Skin of body (tissue), 2 donors: ENCODE measurements around the gene RAB3IL1. TPM values are rescaled to one million over a fixed set of nuclear protein-coding genes. Genes with fewer than 3 reads are reported as not detected.
A peak's percentile ranks its signal among the peaks of the same experiment; 100 is the strongest.

Experiments used
- DNase-seq: peaks from one replicate; lab custom pipeline; 2025; lab: John Stamatoyannopoulos, UW
- total RNA-seq: library from RNA; depleted of rRNA; stranded (reverse); fragments of >200 nt; gene quantifications from one replicate; pipeline ENCODE4 v1.2.3, GENCODE V29; 2014

RAB3IL1 gene
- total RNA-seq, 1 donor from 2014 or later, result 11.1 TPM

DNA sequence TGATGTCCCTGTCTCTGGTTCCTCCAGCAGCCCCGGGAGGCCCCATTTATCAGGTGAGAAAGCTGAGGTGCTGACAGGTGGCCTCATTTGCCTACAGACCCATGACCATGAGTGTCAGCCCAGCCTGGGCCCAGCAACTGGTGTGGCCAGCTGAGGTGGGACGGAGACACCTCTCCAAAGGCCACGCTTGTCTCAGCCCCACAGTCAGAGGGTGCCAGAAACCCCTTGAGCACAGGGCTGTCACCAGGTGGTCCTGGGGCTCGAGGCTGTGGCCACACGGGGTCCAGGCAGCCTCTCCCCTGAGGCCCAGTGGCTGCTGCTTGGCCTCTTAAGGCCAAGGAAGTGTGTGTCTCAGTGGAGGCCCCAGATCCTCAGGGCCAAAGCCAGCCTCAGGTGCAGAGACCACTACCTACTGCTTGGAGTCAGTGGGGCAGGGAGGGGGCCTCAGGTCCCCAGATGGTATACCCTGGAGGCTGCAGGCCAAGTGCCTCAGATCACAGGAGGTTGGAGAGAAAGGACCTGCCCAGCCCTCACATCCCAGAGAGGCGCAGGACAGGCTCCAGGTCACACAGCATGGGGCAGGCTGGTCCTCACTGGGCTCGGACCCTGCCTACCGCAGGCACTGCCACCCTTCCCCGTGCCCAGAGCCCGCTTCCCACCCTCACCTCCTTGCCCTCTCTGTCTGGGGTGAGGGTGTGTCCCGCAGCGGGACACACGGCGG is 11.4 kb downstream of the RAB3IL1 start:
- no peak for DNase-seq

DNA sequence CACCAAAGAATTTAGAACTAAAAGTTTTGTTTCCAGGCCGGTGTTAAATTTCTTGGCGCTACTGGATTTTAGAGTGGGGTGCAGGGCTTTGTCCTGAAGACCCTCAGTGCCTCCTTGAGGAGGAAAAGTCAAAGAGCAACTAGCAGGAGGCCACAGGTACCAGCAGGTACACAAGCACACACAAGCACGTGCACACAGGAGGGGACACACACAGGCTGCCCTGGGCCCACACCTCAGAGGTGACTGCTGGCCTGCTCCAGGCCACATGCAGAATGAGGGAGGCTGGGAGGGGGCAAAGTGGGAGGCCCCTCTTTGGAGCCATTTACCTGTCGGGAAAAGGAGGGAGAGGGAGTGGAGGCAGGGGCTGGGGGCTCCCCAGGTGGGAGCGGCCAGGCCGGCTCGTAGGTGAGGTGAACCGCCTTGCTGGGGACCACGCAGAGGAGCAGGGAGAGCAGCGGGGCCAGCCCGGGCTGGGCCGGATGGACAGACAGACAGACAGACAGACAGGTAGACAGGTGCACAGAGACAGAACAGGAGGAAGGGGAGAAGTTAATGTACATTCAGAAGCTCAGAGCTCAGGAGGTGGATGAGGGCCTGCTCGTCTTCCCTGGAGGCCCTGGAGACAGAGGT is 12.2 kb downstream of the RAB3IL1 start:
- no peak for DNase-seq

DNA sequence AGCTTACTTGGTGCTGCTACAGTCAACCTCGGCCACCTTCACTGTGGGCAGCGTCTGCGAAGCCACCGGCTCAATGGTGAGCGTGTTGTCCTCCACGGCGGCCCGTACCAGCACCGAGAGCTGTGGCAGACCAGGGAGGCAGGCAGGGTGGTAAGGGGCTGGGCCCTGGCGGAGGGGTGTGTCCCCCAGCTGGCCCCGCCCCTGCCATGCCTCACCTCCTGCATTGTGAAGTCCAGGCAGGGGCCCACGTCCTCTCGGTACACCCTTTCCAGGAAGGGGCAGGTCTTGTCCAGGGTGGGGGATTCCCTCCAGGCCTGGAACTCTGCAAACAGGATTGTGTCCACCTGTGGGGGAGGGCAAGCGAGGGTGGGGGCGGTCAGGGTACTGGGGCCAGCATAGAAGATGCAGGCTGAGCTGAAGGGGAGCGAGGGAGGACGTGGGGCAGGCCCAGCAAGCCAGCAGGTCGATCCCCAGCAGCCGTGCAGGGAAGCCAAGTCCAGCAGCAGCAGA is 12.8 kb downstream of the RAB3IL1 start:
- DNase-seq, result no peak

DNA sequence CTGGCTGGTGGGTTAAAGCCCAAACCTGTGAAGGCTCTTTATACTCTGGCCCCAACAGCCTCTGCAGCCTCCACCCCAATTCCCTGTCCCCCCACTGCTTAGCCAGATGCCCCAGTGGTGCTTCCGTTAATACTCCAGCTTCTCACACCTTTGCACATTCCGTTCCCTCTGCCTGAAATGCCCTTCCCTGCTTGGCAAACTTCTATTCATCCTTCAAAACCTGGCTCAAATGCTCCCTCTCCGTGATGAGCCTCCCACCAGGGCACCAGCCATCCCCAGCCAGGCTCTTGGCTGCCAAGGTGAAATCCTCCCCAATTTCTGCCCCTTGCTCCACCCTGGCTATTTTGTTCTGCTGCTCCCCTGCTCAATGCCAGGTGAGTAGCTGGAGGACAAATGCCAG is 13.5 kb downstream of the RAB3IL1 start:
- no peak for DNase-seq

DNA sequence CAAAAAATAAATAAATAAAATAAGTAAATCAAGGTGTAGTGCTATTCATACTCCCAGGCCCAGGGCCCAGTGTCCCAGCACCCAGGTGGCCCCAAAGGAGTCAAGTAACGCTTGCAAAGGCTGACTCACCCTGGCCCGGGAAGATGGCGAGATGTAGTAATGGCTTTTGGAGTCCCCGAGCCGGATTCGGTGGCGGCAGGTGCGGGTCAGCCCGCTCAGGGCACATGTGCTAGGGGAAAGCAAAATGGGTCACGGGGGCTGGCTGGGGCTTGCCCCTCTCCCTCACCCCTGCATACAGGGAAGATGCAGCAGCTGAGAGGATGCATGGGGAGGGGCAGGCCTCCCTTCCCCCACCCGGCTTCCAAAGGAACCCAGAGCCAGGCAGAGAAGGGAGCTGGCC is 15.1 kb downstream of the RAB3IL1 start:
- DNase-seq, result no peak

DNA sequence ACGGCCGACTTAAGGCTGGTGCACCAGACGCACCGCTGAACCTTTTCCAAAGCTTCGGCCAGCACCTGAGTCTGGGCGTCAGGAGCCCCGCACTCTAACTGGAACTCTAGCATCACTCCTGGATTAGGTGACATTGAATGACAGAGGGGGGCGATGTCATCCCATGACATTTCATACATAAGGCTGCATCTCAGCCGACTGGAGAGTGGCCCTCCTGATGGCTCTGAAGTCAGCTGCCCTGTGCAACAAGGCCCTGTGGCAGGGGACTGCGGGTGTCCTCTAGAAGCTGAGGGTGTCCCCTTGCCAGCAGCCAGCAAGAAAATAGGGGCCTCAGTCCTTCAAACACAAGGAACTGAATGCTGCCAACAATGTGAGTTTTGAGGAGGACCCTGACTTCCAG is 16.0 kb downstream of the RAB3IL1 start:
- no peak for DNase-seq

DNA sequence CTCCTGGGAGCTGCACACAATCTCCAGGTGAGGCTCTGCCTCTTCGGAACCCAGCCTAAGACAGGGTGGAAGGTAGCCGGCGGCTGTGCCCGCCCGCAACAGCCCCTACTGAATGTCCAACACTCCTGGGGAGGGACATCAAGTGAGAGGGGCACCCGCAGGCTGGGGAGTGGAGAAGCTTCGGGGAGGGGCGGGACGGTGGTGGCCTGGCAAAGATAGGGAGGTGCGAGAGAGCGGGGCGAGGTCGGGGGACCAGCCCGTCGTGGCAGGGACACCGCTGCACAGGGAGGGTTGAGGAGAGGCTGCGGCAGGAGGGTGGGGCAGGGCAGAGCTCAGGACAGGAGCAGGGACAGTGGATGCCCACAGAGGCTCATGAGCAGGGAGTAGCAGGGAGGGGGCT is 17.1 kb downstream of the RAB3IL1 start:
- DNase-seq, result no peak

DNA sequence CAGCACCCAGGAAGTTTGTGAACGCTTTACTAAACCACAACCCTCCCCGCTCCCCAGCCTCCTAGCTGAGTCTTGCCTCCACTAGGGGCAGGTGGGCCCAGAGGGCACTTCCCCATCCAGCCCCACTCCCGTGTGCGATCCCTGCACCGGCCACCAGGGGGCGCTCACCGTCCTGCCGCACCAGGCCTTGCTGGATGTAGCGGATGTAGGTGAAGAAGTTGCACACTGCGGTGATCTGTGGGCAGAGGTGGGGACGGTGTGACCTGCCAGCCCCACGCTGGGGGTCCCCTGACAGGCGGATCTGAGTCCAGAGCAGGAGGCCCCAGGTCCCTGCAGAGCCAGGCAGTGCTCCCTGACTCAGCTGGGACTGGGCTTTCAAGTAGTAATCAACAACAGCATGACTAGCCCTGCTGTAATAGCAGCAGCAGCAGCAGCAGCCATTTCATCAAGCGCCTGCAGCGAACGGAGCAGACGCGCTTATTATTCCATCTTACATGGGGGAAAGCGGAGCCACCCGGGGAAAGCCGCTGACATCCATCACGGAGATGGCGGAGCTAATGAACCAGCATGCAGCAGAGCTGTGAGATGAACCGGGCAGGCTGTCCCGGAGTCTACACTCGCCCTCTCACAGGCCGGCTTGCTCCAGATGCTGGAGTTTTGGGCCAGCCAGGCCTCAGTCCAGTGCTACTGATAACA is 18.1 kb downstream of the RAB3IL1 start:
- no peak for DNase-seq

DNA sequence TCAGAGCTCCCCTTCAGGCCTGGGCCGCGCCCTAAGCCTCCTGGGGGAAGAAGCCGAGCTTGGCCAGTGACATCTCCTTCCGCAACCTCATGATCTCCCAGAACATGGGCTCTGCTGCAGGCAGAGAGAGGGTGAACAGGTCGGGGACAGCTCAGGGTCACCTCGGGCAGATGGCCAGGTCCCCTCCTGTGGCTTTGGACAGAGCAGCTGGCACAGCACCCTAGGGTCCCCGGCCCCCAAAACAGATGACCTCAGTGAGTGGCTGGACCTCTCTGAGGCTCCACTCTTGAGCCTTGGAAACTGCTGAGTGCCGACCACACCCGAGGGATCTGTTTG is 19.2 kb downstream of the RAB3IL1 start:
- DNase-seq, result no peak

DNA sequence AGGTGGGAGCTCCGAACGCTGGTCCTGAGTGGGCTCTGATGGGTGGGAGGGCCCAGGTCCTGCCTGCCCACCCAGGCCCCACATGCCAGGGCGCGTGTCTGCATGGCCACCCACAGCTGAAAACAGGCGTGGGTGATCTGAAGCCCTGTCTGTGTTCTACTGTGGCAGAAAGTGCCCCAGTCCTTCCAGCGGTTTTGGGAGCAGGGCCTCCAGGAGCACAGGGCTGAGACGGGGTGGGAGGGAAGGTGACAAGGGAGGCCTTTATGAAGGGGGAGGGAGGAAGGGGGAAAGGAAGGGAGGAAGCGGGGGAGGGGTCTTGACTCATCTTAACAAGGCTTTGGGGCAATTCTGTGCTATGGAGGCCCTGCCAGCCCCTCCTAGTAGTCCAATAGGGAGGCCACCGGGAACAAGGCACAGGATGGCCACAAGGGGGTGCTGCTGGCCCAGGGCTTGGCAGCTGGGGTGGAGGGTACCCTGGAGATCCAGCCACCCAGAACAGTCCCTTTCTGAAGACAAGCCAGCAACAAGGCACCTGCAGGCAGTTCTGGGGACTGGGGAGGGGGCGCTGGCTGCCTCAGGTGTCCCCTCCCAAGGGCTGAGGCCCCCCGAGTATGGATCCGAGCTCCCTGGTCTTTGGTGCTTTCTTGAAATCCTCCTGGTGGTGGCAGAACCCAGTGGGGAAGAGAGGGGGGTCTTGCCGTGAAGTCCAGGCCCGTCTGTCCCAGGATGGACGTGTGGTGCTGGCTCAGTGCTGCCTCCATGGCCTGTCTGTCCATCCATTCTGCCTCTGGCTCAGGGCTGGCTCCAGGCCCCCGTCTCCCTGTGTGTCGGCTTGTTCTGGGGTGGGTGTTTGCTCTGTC is 19.7 kb downstream of the RAB3IL1 start:
- DNase-seq, result peak; percentile 16

DNA sequence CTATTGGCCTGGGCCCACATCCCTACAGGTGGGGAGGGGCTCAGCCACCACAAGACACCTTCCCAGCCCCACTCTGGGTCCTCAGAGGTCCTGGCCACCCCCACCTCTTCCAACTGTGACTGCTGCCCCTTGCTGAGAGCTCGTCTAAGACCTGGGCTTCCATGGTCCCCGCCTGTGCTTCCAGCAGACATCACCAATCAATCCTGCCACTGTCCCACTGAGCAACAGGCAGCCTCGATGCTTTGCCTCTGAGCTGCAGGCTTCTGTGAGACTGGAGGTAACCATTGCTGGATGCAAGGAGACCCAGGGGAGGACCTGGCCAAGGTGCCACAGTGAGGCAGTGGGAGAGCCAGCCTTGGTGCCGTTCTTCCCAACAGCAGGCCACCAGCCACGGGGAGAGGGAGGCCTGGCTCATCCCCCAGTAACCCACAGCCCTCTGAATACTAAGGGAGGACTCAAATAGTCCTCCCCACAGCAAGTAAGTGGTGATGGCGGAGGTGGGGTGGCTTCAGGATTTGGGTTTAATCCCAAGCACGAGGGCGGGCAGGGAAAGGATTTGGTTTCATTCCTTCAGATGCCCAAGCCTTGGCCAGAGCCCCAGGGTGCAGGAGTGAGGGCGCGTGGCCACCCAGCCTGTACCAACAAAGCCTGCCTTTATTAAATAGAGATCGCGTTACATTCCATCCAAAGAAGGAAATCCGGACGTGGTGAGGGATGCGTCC is 20.5 kb downstream of the RAB3IL1 start:
- no peak for DNase-seq

DNA sequence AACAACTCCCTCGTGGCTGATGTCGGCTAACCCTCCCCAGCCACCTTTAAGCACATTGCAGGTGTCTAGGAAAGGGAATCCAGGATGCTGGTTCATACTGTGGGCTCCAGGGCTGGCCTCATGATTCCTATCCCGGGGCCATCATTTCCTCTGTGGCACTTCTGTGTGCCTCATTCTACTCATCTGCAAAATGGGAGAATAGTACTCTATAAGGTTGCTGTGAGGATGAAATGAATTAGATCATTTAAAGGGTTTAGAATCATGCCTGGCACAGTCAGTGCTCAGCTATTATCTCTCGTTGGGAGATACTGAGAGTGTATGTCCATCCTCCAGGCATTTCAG is 21.7 kb downstream of the RAB3IL1 start:
- no peak for DNase-seq

DNA sequence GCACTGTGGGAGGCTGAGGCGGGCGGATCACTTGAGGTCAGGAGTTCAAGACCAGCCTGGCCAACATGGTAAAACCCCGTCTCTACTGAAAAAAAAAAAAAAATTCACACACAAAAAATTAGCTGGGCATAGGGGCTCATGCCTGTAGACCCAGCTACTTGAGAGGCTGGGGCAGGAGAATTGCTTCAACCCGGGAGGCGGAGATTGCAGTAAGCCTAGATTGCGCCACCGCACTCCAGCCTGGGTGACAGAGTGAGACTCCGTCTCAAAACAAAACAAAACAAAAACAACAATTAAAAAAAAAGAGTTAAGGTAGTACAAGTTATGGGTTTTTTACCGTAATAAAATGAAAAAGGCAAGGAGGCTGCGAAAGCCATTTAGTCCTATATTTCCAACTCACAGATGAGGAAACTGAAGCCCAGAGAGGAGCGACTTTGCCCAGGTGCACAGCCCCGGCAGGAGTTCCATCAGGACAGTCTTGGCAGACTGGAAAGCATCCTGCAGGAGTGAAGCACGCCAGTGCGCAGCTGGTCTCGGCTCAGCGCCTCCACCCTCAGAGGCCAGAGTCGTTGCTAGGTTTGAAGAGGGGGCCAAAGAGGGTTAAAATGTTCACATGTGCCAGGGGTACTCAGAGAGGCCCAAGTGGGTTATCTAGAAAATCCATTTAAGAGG is 22.2 kb downstream of the RAB3IL1 start:
- DNase-seq, result no peak

DNA sequence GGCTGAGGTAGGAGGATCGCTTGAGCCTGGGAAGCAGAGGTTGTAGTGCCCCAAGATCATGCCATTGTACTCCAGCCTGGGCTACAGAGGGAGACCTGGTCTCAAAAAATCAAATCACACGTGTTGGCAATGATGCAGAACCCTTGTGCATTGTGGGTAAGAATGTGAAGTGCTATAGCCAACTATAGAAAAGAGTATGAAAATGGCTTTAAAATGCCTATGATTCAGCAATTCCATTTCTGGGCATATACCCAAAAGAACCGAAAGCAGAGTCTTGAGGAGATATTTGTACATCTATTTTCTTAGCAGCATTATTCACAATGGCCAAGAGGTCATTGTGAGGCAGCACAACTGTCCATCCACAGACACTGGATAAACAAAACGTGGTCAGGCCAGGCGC is 23.4 kb downstream of the RAB3IL1 start:
- DNase-seq, result peak; percentile 52

DNA sequence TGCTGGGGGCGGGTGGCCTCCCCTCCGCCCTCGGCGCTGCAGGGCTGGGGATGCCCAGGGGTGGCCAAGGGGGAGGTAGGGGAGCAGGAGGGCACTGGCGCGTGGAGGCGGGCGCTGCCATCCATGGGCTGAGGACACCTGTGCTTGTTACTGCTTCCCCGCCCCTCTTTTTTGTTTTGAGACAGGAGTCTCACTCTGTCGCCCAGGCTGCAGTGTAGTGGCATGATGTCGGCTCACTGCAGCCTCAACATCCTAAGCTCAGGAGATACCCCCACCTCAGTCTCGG is 25.3 kb downstream of the RAB3IL1 start:
- no peak for DNase-seq

DNA sequence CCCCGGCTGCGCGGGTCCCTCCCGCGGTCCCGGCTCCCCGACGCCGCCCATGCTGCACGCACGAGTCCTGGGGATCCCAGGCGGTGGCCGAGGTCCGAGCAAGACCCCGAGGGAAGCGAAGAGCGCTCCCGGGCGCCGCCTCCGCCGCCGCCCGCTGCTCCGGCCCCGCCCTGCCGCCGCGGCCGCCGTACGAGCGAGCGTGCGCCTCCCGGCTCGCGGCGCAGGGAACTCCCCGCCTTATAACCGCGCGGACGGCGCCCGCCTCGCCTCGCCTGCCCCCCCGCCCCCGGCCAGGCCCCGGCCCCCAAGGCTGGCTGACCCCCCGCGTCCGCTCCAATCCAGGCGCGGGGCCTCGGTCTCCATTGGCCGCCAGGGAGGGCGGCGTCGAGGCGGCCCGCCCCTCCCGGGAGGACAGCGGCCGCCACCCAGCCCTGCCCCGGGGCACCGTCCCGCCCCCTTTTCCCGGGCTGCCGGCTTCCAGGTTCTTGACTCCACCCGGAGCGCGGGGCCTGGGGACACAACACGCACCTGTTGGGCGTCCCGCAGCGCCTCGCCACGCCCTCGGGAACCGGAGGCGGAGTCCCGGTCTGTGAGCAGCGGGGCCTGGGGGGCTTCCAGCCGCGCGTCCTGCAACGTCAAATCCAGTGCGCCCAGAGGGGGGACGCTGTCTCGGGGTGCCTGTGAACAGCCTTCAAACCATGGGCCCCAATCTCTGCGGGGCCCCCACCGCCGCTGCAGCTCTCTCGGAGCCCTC is 25.9 kb downstream of the RAB3IL1 start, which contains the start of gene FADS3:
Gene FADS3 (minus strand): TSS at position 215 of the 754 bp plus-strand sequence. CDS start 164 bp downstream, at position 51.
- no peak for DNase-seq

DNA sequence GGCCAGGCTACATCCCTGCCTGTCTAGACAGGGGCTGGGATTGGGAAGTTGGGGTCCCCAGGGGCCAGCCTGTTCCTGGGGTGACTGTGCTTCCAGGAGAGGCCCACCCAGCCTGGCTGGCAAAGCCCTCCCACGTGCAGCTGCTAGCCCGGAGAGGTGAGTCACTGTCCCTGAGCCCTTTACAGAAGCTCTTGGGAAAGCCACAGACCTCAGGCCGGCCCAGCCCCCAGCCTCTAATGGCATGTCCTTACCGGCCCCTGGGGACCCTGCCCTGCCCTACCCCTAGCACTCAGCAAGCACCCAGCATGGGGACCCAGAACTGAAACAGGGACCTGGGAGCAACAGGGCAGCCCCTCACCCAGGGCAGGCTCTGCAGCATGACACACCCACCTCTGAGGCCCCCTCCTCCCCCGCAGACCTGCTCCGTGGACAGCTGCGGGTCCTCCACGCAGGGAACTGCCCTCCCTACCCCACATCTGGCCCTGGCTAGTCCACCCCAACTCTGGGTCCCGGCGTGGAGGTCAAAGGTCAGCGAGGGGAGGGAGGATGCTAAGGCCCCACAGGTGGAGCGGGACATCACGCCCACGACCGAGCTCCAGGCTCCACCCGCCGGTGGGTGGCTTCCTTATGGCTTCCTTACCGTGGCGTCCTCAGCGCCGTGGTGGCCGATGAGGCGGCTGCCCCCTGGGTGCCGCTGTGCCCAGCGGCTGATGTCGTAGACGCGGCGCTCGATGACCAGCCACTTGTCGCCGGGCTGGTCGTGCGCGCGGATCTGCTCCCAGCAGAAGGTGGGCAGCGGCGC is 26.6 kb downstream of the RAB3IL1 start:
- DNase-seq, result no peak

DNA sequence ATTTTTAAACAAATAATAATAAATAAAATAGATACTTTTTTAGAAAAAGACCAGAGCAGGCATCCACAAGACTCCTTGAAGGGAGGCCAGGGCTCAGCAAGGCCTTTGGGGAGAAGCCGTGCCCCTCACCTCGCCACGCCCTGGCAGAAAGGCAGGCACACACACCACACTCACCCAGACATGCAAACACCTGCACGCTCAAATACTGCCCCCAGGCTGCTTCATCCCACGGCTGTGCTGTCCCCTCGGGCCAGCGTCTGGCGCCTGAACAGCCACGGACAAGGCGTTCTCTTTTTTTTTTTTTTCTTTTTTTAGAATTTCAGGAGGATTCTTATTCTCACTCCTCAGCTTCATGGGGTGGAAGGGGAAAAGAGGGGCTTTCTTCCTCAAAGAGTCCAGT is 27.5 kb downstream of the RAB3IL1 start:
- no peak for DNase-seq

DNA sequence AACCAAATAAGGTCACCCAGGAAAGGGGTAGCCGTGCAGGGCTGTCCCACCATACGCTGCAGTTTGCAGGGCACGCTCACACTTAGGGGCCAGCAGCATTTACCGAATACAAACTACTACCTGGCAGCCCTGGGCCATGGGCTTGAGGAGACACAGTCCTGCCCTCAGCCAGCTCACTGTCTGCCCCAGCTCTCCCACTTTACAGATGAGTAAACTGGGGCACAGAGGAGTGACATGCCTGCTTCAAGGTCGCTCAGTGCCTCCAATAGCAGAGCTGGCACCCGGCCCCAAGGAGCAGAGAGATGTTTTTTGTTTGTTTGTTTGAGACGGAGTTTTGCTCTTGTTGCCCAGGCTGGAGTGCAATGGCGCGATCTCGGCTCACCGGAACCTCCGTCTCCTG is 28.8 kb downstream of the RAB3IL1 start:
- no peak for DNase-seq
